A549 (cell line): Measurements from ENCODE around the gene LARGE1. TPM values are rescaled to one million over a fixed set of nuclear protein-coding genes. Genes with fewer than 3 reads are reported as not detected.

Experiments
- ATAC-seq, 2 experiments: fragments of 200-7000 bp in 1 of 2; fragments of >200 bp in 1 of 2; cut with Nextera tagmentation in 1 of 2; cut with Tn5 transposase in 1 of 2; 3 replicates each; pipeline versions ENCODE4 v1.8.0 to v1.9.1; 2018 to 2020; ENCODE audit warnings: mild to moderate bottlenecking in 1 of 2, moderate library complexity in 1 of 2
- CTCF ChIA-PET: fragments of 300-600 bp; sonication (Branson Sonifier 250); formaldehyde crosslinking; extraction: SDS; loops from one replicate; lab custom pipeline; 2021; ENCODE audit warnings: antibody characterized with exemption, inconsistent platforms; lab: Yijun Ruan, JAX
- POLR2A ChIA-PET: fragments of 350-600 bp; formaldehyde crosslinking; extraction: SDS; loops from one replicate; lab custom pipeline; 2021; ENCODE audit warnings: antibody characterized with exemption, inconsistent platforms; lab: Yijun Ruan, JAX
- DNase-seq, 2 experiments: peaks; one replicate each; pipeline versions ENCODE4 v3.0.0 to v3.0.0-alpha.2; 2011 to 2016; ENCODE audit warnings: low read depth in 1 of 2, low spot score in 1 of 2
- FAIRE-seq: peaks from 2 replicates; lab custom pipeline; 2011; peaks lifted over from hg19 to GRCh38; lab: Jason Lieb, UNC
- H3K27ac ChIP-seq, 2 experiments: fragments of >200 bp; sonication (Bioruptor Twin); formaldehyde crosslinking; 3 replicates each; pipeline ENCODE4 v1.5.1; 2016 to 2017
- H3K4me1 ChIP-seq: fragments of >200 bp; sonication (Bioruptor Twin); formaldehyde crosslinking; 3 replicates; pipeline ENCODE4 v1.6.1; 2016
- H3K4me2 ChIP-seq: fragments of >200 bp; sonication (Bioruptor Twin); formaldehyde crosslinking; 3 replicates; pipeline ENCODE4 v1.6.1; 2016
- H3K4me3 ChIP-seq: fragments of >200 bp; sonication (Bioruptor Twin); formaldehyde crosslinking; 3 replicates; pipeline ENCODE4 v1.5.1; 2016
- H3K9me3 ChIP-seq: fragments of >200 bp; sonication (Bioruptor Twin); formaldehyde crosslinking; 3 replicates; pipeline ENCODE4 v1.6.1; 2016
- CEBPB ChIP-seq, 2 experiments: fragments of >200 bp in 1 of 2; sonication (Bioruptor Twin) in 1 of 2; formaldehyde crosslinking in 1 of 2; IDR thresholded peaks; 2 replicates each; pipeline ENCODE4 v1.6.1; 2012 to 2016
- FOSB ChIP-seq: fragments of 250-450 bp; sonication (Bioruptor Pico); IDR thresholded peaks from 2 replicates; pipeline ENCODE4 v1.5.0; 2020; ENCODE audit warnings: mild to moderate bottlenecking, moderate library complexity
- HDAC2 ChIP-seq: fragments of 200-600 bp; sonication (generic); IDR thresholded peaks from 2 replicates; pipeline ENCODE4 v1.6.1; 2016
- HEYL ChIP-seq: fragments of 250-450 bp; sonication (Bioruptor Pico); IDR thresholded peaks from 2 replicates; pipeline ENCODE4 v1.8.0; 2021; ENCODE audit warnings: mild to moderate bottlenecking, moderate library complexity
- JUNB ChIP-seq: fragments of >200 bp; sonication (Bioruptor Twin); formaldehyde crosslinking; IDR thresholded peaks from 2 replicates; pipeline ENCODE4 v1.6.1; 2016
- KDM5A ChIP-seq: fragments of 200-600 bp; sonication (generic); IDR thresholded peaks from 2 replicates; pipeline ENCODE4 v1.6.1; 2016; ENCODE audit warnings: antibody characterized with exemption, mild to moderate bottlenecking
- MAFK ChIP-seq: fragments of 450-650 bp; IDR thresholded peaks from 2 replicates; pipeline ENCODE4 v1.6.1; 2014; ENCODE audit not compliant: partially characterized antibody
- MAZ ChIP-seq: fragments of 150-350 bp; IDR thresholded peaks from 2 replicates; pipeline ENCODE4 v1.6.1; 2014; ENCODE audit warnings: antibody characterized with exemption, low read depth, low read length, borderline replicate concordance
- NR3C1 ChIP-seq: fragments of >200 bp; sonication (Bioruptor Twin); formaldehyde crosslinking; IDR thresholded peaks from 3 replicates; pipeline ENCODE4 v1.6.1; 2017
- POLR2AphosphoS2 ChIP-seq: conservative IDR thresholded peaks from 2 replicates; pipeline ENCODE4 v1.6.1; 2012; ENCODE audit warnings: low read length, improper control_type of control experiment, inconsistent platforms
- RARB ChIP-seq: fragments of 250-450 bp; sonication (Bioruptor Pico); IDR thresholded peaks from 2 replicates; pipeline ENCODE4 v1.8.0; 2021; ENCODE audit warnings: mild to moderate bottlenecking, moderate library complexity
- RCOR1 ChIP-seq: fragments of 150-350 bp; IDR thresholded peaks from 2 replicates; pipeline ENCODE4 v1.6.1; 2014; ENCODE audit warnings: antibody characterized with exemption, low read length, low read depth
- RFX5 ChIP-seq: fragments of 450-650 bp; IDR thresholded peaks from 2 replicates; pipeline ENCODE4 v1.7.1; 2014; ENCODE audit warnings: antibody characterized with exemption, mild to moderate bottlenecking, moderate library complexity
- RNF2 ChIP-seq: fragments of 200-600 bp; sonication (generic); IDR thresholded peaks from 2 replicates; pipeline ENCODE4 v1.6.1; 2016; ENCODE audit warnings: low read depth, mild to moderate bottlenecking, antibody characterized with exemption, moderate library complexity, borderline replicate concordance
- SMC3 ChIP-seq: fragments of >200 bp; sonication (Bioruptor Twin); formaldehyde crosslinking; IDR thresholded peaks from 3 replicates; pipeline ENCODE4 v1.6.1; 2018; ENCODE audit warnings: inconsistent platforms
- SREBF2 ChIP-seq: fragments of 450-650 bp; IDR thresholded peaks from 2 replicates; pipeline ENCODE4 v1.6.1; 2014; ENCODE audit warnings: mild to moderate bottlenecking, moderate library complexity
- TFCP2L1 ChIP-seq: fragments of 250-450 bp; sonication (Bioruptor Pico); IDR thresholded peaks from 2 replicates; pipeline ENCODE4 v1.5.0; 2021; ENCODE audit warnings: mild to moderate bottlenecking
- ZC3H11A ChIP-seq: fragments of 450-650 bp; IDR thresholded peaks from 2 replicates; pipeline ENCODE4 v1.6.1; 2014; ENCODE audit warnings: antibody characterized with exemption, mild to moderate bottlenecking
- ZNF302 ChIP-seq: fragments of 250-450 bp; sonication (Bioruptor Pico); IDR thresholded peaks from 2 replicates; pipeline ENCODE4 v1.9.0; 2021; ENCODE audit warnings: inconsistent platforms, mild to moderate bottlenecking, moderate library complexity
- WGBS: methylation state at CpG from one replicate; pipeline ENCODE4 v1.1.6; 2017; ENCODE audit errors: missing lambda C conversion rate; 5-methylcytosine and 5-hydroxymethylcytosine counted together
- polyA plus RNA-seq, 4 experiments: library from polyadenylated mRNA; depleted of rRNA in 3 of 4; stranded (reverse); fragments of >200 nt; fragmentation: RNase III in 1 of 4; extraction: RNeasy Plus Mini Kit Qiagen cat#74134 plus additional on column Dnase treatment in 1 of 4; gene quantifications; 2 replicates in 3 of 4; 3 replicates in 1 of 4; pipeline ENCODE4 v1.2.3, GENCODE V29; 2011 to 2017
- TF ChIP-seq, protein P1 (sequence below): IDR thresholded peaks from 2 replicates; pipeline ENCODE4 v1.6.1; 2012; ENCODE audit warnings: low read depth, borderline replicate concordance
- TF ChIP-seq, protein P2 (sequence below): fragments of 200-600 bp; sonication (generic); IDR thresholded peaks from 2 replicates; pipeline ENCODE4 v1.6.1; 2016; ENCODE audit warnings: antibody characterized with exemption, mild to moderate bottlenecking, moderate library complexity
- TF ChIP-seq, protein P3 (sequence below): fragments of 250-450 bp; sonication (Bioruptor Pico); IDR thresholded peaks from 2 replicates; pipeline ENCODE4 v1.5.0; 2020; ENCODE audit warnings: low read depth, mild to moderate bottlenecking, moderate library complexity
- TF ChIP-seq, protein P4 (sequence below): IDR thresholded peaks from 2 replicates; pipeline ENCODE4 v1.6.1; 2012
- TF ChIP-seq, protein P5 (sequence below): fragments of >200 bp; sonication (Bioruptor Twin); formaldehyde crosslinking; IDR thresholded peaks from 3 replicates; pipeline ENCODE4 v1.6.1; 2016
- TF ChIP-seq, protein P6 (sequence below): fragments of >200 bp; sonication (Bioruptor Twin); formaldehyde crosslinking; IDR thresholded peaks from 2 replicates; pipeline ENCODE4 v1.6.1; 2016

LARGE1 gene
- polyA plus RNA-seq, 2 of the 4 experiments (the other 2 are of a cell fraction): 2.7 to 5.8 TPM

DNA sequence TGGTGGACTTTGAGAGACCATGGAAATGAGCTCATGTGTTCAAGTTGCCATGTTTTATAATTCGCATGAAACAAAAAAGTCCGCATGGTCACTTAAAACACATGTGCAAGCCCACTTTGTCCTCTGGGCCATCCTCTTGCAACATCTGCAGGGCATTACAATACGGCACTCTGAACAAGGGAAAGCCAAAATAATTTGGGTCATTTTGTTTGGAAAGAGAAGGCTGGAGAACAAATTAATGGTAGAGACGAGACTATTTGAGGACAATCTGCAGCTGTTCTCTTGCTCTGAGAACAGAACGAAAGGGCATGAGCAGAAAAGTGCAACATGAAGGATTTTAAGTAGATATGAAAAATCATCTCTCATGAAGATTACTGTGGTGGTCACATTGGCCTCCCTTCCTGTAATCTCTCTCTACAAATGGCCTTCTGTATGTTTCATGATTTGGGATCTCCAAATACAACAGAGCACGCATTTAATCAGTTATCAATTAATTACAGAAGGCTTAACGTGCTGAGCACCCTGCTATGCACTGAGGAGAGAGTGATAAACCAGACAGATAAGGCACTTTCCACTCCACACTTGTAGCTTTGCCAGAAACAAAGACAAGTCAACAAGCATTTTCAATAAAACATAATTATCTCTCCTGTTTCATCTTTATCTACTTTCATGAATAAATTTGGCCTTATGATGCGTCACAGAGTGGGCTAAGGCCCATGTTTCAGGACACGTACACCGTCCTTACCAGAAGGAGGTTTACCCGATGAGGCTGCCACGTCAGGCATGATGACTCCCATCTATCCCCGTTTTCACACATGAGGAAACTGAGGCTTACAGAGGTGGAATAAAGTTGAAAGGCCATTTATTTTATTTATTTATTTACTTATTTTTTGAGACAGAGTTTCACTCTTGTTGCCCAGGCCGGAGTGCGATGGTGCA is 384.1 kb downstream of the LARGE1 start (continued):
- no peak for TF ChIP-seq MAZ
- no peak for TF ChIP-seq SMC3
- no peak for TF ChIP-seq KDM5A
- TF ChIP-seq, protein P1, sequence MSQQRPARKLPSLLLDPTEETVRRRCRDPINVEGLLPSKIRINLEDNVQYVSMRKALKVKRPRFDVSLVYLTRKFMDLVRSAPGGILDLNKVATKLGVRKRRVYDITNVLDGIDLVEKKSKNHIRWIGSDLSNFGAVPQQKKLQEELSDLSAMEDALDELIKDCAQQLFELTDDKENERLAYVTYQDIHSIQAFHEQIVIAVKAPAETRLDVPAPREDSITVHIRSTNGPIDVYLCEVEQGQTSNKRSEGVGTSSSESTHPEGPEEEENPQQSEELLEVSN: no peak
- TF ChIP-seq CEBPB (IDR thresholded peaks at IDR 0.05): no peak

DNA sequence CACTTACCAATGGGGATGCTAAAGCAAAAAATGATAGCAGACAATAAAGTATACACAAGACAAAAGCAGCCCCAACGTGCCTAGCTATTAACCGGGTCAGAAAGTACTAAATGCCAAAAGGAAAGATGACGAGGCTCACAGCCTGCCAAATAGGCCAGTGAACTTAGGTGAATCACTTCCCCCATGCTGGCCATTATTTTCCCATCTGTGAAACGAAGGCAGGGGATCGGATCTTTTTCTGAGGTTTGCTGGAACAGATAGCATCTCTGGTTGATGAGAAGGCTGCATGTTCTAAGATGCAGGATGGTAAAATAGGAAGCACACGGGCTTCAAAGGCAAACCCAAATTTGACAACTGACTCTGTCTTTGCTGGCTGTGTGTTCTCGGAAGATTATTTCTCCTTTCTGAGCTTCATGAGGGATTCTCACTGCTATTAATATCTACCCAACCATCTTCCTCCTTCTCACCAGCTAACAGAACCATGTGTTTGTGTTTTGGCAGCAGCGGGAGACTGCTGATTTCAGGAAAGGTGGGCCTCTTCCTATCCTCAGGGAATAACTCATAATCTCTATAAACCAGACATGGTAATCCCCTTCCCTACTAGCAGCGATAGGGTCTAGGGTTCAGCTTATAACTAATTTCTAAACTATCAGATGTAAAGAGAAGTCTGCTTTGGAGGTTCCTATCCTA is 390.7 kb downstream of the LARGE1 start:
- no peak overlapping the region for H3K4me2 ChIP-seq
- H3K4me1 ChIP-seq: peaks cover 7% of the 10 kb centered on the region
- no peak overlapping the region for H3K27ac ChIP-seq
- WGBS: 85% methylated on average over 9 of the region's 9 CpGs
- CTCF ChIA-PET: interaction anchor here (0.8 to 2.9 kb wide), 4 partner anchors 10 to 327 kb away, joined by 3 to 10 read pairs (median 5); no protein-coding TSS in a partner anchor
- no peak overlapping the region for H3K4me3 ChIP-seq
- FAIRE-seq: no peak
- no peak for ATAC-seq
- no peaks in the 10 kb centered on the region for H3K9me3 ChIP-seq
- POLR2A ChIA-PET: no interaction called here
- TF ChIP-seq JUNB (no peak), ZC3H11A (no peak), RNF2 (no peak), NR3C1 (no peak), SREBF2 (no peak), MAFK (no peak), HEYL (no peak), RARB (CRISPR knock-in tag) (no peak)
- TF ChIP-seq, protein P2, sequence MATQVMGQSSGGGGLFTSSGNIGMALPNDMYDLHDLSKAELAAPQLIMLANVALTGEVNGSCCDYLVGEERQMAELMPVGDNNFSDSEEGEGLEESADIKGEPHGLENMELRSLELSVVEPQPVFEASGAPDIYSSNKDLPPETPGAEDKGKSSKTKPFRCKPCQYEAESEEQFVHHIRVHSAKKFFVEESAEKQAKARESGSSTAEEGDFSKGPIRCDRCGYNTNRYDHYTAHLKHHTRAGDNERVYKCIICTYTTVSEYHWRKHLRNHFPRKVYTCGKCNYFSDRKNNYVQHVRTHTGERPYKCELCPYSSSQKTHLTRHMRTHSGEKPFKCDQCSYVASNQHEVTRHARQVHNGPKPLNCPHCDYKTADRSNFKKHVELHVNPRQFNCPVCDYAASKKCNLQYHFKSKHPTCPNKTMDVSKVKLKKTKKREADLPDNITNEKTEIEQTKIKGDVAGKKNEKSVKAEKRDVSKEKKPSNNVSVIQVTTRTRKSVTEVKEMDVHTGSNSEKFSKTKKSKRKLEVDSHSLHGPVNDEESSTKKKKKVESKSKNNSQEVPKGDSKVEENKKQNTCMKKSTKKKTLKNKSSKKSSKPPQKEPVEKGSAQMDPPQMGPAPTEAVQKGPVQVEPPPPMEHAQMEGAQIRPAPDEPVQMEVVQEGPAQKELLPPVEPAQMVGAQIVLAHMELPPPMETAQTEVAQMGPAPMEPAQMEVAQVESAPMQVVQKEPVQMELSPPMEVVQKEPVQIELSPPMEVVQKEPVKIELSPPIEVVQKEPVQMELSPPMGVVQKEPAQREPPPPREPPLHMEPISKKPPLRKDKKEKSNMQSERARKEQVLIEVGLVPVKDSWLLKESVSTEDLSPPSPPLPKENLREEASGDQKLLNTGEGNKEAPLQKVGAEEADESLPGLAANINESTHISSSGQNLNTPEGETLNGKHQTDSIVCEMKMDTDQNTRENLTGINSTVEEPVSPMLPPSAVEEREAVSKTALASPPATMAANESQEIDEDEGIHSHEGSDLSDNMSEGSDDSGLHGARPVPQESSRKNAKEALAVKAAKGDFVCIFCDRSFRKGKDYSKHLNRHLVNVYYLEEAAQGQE: no peak
- TF ChIP-seq, all 56 proteins: peak for 0
- DNase-seq: no peak

DNA sequence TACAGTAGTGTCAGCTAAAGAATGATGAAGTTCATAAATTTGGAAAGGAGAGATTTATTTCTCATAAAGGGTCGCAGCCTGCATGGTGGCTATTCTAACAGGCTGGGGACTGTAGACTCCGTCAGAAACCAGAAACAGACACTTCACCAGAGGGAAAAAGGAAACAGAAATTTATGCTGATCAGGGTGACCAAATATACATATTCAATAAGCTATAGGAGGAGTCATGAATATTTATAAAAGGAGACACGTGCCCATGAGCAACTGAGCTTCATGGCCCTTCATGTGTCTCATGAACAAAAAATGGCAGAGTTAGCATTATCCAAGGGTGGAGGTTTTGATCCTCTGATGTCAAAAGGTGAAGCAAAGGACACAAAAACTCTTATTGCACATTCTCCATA is 392.1 kb downstream of the LARGE1 start:
- Histone ChIP-seq H3K9me3 (no peaks in the 10 kb centered on the region), H3K4me2 (no peak overlapping the region), H3K27ac (no peak overlapping the region), H3K4me1 (peaks cover 17% of the 10 kb centered on the region), H3K4me3 (no peak overlapping the region)
- ATAC-seq (no peak), DNase-seq (no peak), FAIRE-seq (no peak)
- WGBS: 88% methylated on average over 3 of the region's 3 CpGs
- POLR2A ChIA-PET: no interaction called here
- CTCF ChIA-PET: interaction anchor here (1.9 kb wide), 1 partner anchor 9 kb away, joined by 10 read pairs; no protein-coding TSS in a partner anchor
- TF ChIP-seq, protein P3, sequence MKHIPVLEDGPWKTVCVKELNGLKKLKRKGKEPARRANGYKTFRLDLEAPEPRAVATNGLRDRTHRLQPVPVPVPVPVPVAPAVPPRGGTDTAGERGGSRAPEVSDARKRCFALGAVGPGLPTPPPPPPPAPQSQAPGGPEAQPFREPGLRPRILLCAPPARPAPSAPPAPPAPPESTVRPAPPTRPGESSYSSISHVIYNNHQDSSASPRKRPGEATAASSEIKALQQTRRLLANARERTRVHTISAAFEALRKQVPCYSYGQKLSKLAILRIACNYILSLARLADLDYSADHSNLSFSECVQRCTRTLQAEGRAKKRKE (CRISPR knock-in tag): no peak
- TF ChIP-seq, protein P4, sequence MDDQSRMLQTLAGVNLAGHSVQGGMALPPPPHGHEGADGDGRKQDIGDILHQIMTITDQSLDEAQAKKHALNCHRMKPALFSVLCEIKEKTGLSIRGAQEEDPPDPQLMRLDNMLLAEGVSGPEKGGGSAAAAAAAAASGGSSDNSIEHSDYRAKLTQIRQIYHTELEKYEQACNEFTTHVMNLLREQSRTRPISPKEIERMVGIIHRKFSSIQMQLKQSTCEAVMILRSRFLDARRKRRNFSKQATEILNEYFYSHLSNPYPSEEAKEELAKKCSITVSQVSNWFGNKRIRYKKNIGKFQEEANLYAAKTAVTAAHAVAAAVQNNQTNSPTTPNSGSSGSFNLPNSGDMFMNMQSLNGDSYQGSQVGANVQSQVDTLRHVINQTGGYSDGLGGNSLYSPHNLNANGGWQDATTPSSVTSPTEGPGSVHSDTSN: no peak
- TF ChIP-seq RCOR1: no peak
- no peak for TF ChIP-seq ZC3H11A
- no peak for TF ChIP-seq SMC3
- TF ChIP-seq HDAC2: no peak
- TF ChIP-seq POLR2AphosphoS2: no peak
- no peak for TF ChIP-seq RFX5
- TF ChIP-seq, protein P5, sequence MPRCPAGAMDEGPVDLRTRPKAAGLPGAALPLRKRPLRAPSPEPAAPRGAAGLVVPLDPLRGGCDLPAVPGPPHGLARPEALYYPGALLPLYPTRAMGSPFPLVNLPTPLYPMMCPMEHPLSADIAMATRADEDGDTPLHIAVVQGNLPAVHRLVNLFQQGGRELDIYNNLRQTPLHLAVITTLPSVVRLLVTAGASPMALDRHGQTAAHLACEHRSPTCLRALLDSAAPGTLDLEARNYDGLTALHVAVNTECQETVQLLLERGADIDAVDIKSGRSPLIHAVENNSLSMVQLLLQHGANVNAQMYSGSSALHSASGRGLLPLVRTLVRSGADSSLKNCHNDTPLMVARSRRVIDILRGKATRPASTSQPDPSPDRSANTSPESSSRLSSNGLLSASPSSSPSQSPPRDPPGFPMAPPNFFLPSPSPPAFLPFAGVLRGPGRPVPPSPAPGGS: no peak
- TF ChIP-seq, protein P6, sequence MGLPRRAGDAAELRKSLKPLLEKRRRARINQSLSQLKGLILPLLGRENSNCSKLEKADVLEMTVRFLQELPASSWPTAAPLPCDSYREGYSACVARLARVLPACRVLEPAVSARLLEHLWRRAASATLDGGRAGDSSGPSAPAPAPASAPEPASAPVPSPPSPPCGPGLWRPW: no peak
- TF ChIP-seq TFCP2L1 (CRISPR knock-in tag): no peak
- TF ChIP-seq FOSB (CRISPR knock-in tag): no peak
- TF ChIP-seq ZNF302 (CRISPR knock-in tag): no peak
- TF ChIP-seq, protein P1: no peak
- TF ChIP-seq MAFK: no peak
